K562 (cell line): ENCODE measurements around the gene TEX14. TPM values are rescaled to one million over a fixed set of nuclear protein-coding genes. Genes with fewer than 3 reads are reported as not detected.

Source experiments
- CTCF ChIP-seq, 3 experiments: IDR thresholded peaks in 2 of 3; conservative IDR thresholded peaks in 1 of 3; 2 replicates each; pipeline ENCODE4 v1.5.1; 2011 to 2012; ENCODE audit warnings: low read length in 3 of 3, mild to moderate bottlenecking in 3 of 3, control low read depth in 2 of 3, improper control_type of control experiment in 1 of 3, inconsistent platforms in 1 of 3, low read depth in 1 of 3, mixed read lengths in 1 of 3, moderate library complexity in 1 of 3; ENCODE audit not compliant: insufficient read depth in 2 of 3
- DMBX1 ChIP-seq: fragments of 250-450 bp; sonication (Bioruptor Pico); IDR thresholded peaks from 2 replicates; pipeline ENCODE4 v1.8.0; 2022; ENCODE audit warnings: inconsistent platforms, mild to moderate bottlenecking, moderate library complexity, borderline replicate concordance
- EHMT2 ChIP-seq: fragments of 450-650 bp; IDR thresholded peaks from 2 replicates; pipeline ENCODE4 v1.6.1; 2018; ENCODE audit warnings: antibody characterized with exemption
- GABPB1 ChIP-seq: sonication (generic); formaldehyde crosslinking; IDR thresholded peaks from 2 replicates; pipeline ENCODE4 v1.8.0; 2022; ENCODE audit warnings: mild to moderate bottlenecking, missing genetic modification reagents
- JUND ChIP-seq, 2 experiments: IDR thresholded peaks; 2 replicates in 1 of 2; 3 replicates in 1 of 2; pipeline ENCODE4 v1.6.1; 2011; ENCODE audit warnings: borderline replicate concordance in 2 of 2, low read depth in 2 of 2, low read length in 2 of 2, improper control_type of control experiment in 1 of 2, missing biosample characterization in 1 of 2, missing genetic modification characterization in 1 of 2, missing genetic modification reagents in 1 of 2
- MEF2D ChIP-seq: conservative IDR thresholded peaks from 2 replicates; pipeline ENCODE4 v1.6.1; 2016; ENCODE audit warnings: low read depth, missing genetic modification characterization, missing compliant biosample characterization
- MYBL2 ChIP-seq, 2 experiments: fragments of 450-650 bp in 1 of 2; sonication (generic) in 1 of 2; formaldehyde crosslinking in 1 of 2; IDR thresholded peaks; 2 replicates each; pipeline versions ENCODE4 v1.6.1 to v1.8.1; 2017 to 2022; ENCODE audit warnings: borderline replicate concordance in 1 of 2, inconsistent platforms in 1 of 2, low read depth in 1 of 2, mild to moderate bottlenecking in 1 of 2, missing genetic modification reagents in 1 of 2, moderate library complexity in 1 of 2
- NR0B1 ChIP-seq: fragments of 450-650 bp; IDR thresholded peaks from one replicate; pipeline ENCODE4 v1.6.1; 2018; ENCODE audit warnings: mild to moderate bottlenecking, moderate library complexity; ENCODE audit not compliant: partially characterized antibody
- PATZ1 ChIP-seq: fragments of 250-450 bp; sonication (Bioruptor Pico); IDR thresholded peaks from 2 replicates; pipeline ENCODE4 v1.5.0; 2020; ENCODE audit warnings: mild to moderate bottlenecking, borderline replicate concordance
- PML ChIP-seq: IDR thresholded peaks from 2 replicates; pipeline ENCODE4 v1.6.1; 2012; ENCODE audit warnings: low read length, inconsistent platforms
- POLR2G ChIP-seq: fragments of 200-400 bp; formaldehyde crosslinking; IDR thresholded peaks from 2 replicates; pipeline ENCODE4 v1.6.1; 2017; ENCODE audit warnings: low read depth, mild to moderate bottlenecking, antibody characterized with exemption, low read length, moderate library complexity
- RBBP5 ChIP-seq: fragments of 200-600 bp; sonication (generic); IDR thresholded peaks from 2 replicates; pipeline ENCODE4 v1.6.1; 2012; ENCODE audit warnings: borderline replicate concordance, mild to moderate bottlenecking, low read length, control low read depth, inconsistent platforms; ENCODE audit not compliant: insufficient read depth, poor library complexity, severe bottlenecking
- RBM15 ChIP-seq: fragments of 200-400 bp; formaldehyde crosslinking; IDR thresholded peaks from 2 replicates; pipeline ENCODE4 v1.6.1; 2018; ENCODE audit warnings: mild to moderate bottlenecking, low read length, moderate library complexity; ENCODE audit not compliant: insufficient read depth
- TEAD2 ChIP-seq: fragments of 450-650 bp; IDR thresholded peaks from 2 replicates; pipeline ENCODE4 v1.6.1; 2016; ENCODE audit warnings: missing genetic modification characterization, control low read depth, missing compliant biosample characterization
- ZBTB7A ChIP-seq: IDR thresholded peaks from 2 replicates; pipeline ENCODE4 v1.6.1; 2011; ENCODE audit warnings: low read depth, mild to moderate bottlenecking, low read length, moderate library complexity, borderline replicate concordance; ENCODE audit not compliant: control insufficient read depth
- ZNF263 ChIP-seq: sonication (generic); formaldehyde crosslinking; IDR thresholded peaks from 2 replicates; pipeline ENCODE4 v1.8.0; 2022; ENCODE audit warnings: mild to moderate bottlenecking, missing genetic modification reagents, borderline replicate concordance
- ZNF354B ChIP-seq: fragments of 250-450 bp; sonication (Bioruptor Pico); IDR thresholded peaks from 2 replicates; pipeline ENCODE4 v1.4.0; 2020
- ZNF830 ChIP-seq: fragments of 250-450 bp; sonication (Bioruptor Pico); IDR thresholded peaks from 2 replicates; pipeline ENCODE4 v1.5.0; 2021; ENCODE audit warnings: mild to moderate bottlenecking
- polyA plus RNA-seq, 8 experiments: library from polyadenylated mRNA; depleted of rRNA in 4 of 8; stranded (reverse) in 5 of 8; unstranded in 3 of 8; fragments of >200 nt; fragmentation: Nextera tagmentation in 2 of 8; fragmentation: Illumina TruSeq in 1 of 8; extraction: Ambion mirVana in 2 of 8; extraction: Trizol in 1 of 8; gene quantifications; 2 replicates each; pipeline versions ENCODE4 v1.2.1 to v1.2.3, GENCODE V29; 2011 to 2014; ENCODE audit warnings: inconsistent platforms in 1 of 8, missing spikeins in 1 of 8
- total RNA-seq, 7 experiments: library from RNA; depleted of rRNA in 6 of 7; stranded (reverse); fragments of >200 nt in 6 of 7; fragmentation: Illumina TruSeq in 2 of 7; extraction: Trizol in 2 of 7; gene quantifications; 2 replicates each; pipeline versions ENCODE4 v1.2.1 to v1.2.3, GENCODE V29; 2011 to 2021; ENCODE audit warnings: low replicate concordance in 1 of 7
- TF ChIP-seq, protein P1 (sequence below): fragments of 450-650 bp; IDR thresholded peaks from 2 replicates; pipeline ENCODE4 v1.6.1; 2017; ENCODE audit warnings: mild to moderate bottlenecking, moderate library complexity

The TEX14 gene
- total and polyA plus RNA-seq, 9 of the 15 experiments (the other 6 are each of a cell fraction or from before 2014, with no cell fraction given), result 0.05 to 0.12 (median 0.09) TPM; not detected in 1

DNA sequence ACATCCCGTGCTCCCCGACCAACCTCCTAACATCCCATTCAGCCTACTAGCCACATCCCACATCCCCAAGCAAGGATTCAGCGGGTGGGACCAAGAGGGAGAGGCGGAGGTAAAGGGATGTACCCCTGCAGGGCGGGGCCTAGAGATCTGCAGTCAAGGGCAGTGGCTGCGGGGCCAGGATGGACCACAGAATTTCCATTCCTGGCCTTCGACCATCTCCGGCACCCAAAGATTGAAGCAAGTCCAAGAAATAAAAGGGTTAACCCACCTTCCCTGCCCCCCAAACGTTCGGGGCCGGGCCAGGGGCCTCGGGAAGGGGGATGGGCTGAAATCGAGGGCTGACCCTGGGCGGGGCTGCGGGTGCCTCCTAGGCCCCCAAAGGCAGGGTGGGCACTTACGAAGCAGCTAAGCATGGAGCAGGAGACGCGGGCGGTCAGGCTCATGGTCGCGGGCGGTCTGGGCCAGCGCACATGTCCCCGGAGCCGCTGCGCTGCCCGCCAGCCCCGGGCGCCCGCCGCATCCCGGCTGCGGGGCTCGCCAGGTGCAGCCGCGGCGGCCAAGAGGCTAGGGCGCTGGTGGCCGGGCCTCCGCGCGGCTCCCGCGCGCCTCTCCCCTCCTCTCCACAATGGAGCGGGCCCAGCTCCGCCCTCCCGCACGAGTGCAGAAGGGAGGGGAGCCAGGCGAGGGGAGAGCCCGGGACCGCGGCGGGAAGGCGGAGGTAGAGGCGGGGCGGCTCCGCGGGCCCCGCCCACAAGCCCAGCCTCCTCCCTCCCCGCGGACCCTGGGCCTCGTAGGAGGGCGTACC, 177.7 kb downstream of the TEX14 start, which contains the start of gene MTMR4 (continued):
- TF ChIP-seq ZNF263 (CRISPR knock-in tag), result peak; percentile 32; the same call in 1 of the 2 replicates
- no peak for TF ChIP-seq MYBL2 (IDR thresholded peaks at IDR 0.05; ENCODE audit: low read depth)
- TF ChIP-seq MYBL2 (CRISPR knock-in tag; IDR thresholded peaks at IDR 0.05; ENCODE audit: borderline replicate concordance), result no peak
- TF ChIP-seq, protein P1, sequence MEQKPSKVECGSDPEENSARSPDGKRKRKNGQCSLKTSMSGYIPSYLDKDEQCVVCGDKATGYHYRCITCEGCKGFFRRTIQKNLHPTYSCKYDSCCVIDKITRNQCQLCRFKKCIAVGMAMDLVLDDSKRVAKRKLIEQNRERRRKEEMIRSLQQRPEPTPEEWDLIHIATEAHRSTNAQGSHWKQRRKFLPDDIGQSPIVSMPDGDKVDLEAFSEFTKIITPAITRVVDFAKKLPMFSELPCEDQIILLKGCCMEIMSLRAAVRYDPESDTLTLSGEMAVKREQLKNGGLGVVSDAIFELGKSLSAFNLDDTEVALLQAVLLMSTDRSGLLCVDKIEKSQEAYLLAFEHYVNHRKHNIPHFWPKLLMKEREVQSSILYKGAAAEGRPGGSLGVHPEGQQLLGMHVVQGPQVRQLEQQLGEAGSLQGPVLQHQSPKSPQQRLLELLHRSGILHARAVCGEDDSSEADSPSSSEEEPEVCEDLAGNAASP, result no peak
- no peak for TF ChIP-seq ZNF354B
- TF ChIP-seq DMBX1, result no peak
- no peak for TF ChIP-seq PATZ1
- no peak for TF ChIP-seq CTCF (IDR thresholded peaks at IDR 0.05 in 2 of 3, conservative IDR thresholded peaks at IDR 0.05 in 1 of 3; ENCODE audit: insufficient read depth in 2 of 3, low read depth in 1 of 3, low read length in 3 of 3)
- TF ChIP-seq RBM15, result no peak
- TF ChIP-seq EHMT2, result no peak
- no peak for TF ChIP-seq ZNF830 (CRISPR knock-in tag)
- 0 out of 2 replicates have a peak, but pooled peaks have one; percentile 6 for TF ChIP-seq GABPB1 (CRISPR knock-in tag)
- peak; percentile 44; the same call in 1 of the 2 replicates for TF ChIP-seq ZBTB7A
- TF ChIP-seq TEAD2 (tag), result no peak
- TF ChIP-seq RBBP5, result peak; percentile 29
- no peak for TF ChIP-seq PML
- no peak for TF ChIP-seq NR0B1
- peak; percentile 91 for TF ChIP-seq POLR2G
- TF ChIP-seq MEF2D (tag), result no peak
- no peak for TF ChIP-seq JUND (IDR thresholded peaks at IDR 0.05; ENCODE audit: borderline replicate concordance, low read depth, low read length)
- no peak; the same call in 2 of the 3 replicates for TF ChIP-seq JUND (tag; IDR thresholded peaks at IDR 0.05; ENCODE audit: borderline replicate concordance, low read depth, low read length)
